Measurements from ENCODE around the gene RFX4.

Gene RFX4

DNA sequence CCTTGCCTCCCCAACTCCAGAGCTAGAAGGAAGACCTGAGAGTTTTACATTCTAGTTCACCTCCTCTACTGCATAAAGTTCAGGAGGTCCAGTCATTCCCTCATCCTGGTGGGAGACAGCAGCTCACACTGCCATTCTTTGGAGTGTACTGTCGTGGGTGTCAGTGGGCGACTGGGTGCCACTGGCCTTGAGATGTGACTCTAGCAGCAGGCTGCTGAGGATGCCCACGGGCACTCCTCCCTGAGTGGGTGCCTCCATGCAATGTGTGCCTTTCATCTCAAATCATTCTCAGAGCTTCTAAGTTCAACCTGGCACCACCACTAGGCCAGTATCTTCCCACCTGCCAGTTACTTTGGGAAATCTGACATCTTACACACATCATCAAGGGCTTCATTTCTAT lies 12.5 kb downstream of the RFX4 start:
- TF ChIP-seq, protein P1, sequence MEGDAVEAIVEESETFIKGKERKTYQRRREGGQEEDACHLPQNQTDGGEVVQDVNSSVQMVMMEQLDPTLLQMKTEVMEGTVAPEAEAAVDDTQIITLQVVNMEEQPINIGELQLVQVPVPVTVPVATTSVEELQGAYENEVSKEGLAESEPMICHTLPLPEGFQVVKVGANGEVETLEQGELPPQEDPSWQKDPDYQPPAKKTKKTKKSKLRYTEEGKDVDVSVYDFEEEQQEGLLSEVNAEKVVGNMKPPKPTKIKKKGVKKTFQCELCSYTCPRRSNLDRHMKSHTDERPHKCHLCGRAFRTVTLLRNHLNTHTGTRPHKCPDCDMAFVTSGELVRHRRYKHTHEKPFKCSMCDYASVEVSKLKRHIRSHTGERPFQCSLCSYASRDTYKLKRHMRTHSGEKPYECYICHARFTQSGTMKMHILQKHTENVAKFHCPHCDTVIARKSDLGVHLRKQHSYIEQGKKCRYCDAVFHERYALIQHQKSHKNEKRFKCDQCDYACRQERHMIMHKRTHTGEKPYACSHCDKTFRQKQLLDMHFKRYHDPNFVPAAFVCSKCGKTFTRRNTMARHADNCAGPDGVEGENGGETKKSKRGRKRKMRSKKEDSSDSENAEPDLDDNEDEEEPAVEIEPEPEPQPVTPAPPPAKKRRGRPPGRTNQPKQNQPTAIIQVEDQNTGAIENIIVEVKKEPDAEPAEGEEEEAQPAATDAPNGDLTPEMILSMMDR (conservative IDR thresholded peaks at IDR 0.05; ENCODE audit: low read depth, low read length): no peak
- Histone ChIP-seq H3K27me3 (ENCODE audit: insufficient read depth, low read depth) (no peaks in the 10 kb centered on the region), H3K4me1 (ENCODE audit: low read depth, poor library complexity, severe bottlenecking) (no peaks in the 10 kb centered on the region), H4K20me1 (ENCODE audit: insufficient read depth) (no peaks in the 10 kb centered on the region), H2AFZ (ENCODE audit: low read depth) (no peak overlapping the region), H3K4me2 (no peak overlapping the region), H3K9ac (no peak overlapping the region), H3K4me3 (IDR thresholded peaks at IDR 0.05; ENCODE audit: insufficient read depth, low read depth, low read length) (no peak overlapping the region), H3K79me2 (ENCODE audit: insufficient read depth, low read depth) (no peaks in the 10 kb centered on the region), H3K36me3 (ENCODE audit: insufficient read depth) (no peaks in the 10 kb centered on the region), H3K27ac (no peak overlapping the region)

DNA sequence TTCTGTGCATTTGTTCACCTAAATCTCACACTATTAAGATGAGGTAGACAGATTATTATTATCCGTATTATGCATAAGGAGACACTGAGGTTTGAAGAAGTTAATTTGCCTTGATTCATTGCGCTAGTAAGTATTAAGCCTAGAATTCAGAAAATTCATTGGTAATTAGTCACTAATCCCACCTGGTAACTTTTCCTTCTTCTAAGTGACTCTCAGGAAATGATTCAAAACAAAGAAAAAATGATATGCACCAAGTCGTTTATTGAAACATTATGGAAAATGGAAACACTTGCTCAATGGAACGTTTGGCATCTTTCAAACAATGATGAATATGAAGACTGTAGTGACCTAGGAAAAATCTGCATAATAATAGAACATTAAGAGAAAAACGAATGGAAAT lies 15.2 kb downstream of the RFX4 start:
- TF ChIP-seq, protein P1 (conservative IDR thresholded peaks at IDR 0.05; ENCODE audit: low read depth, low read length): no peak
- Histone ChIP-seq H2AFZ (ENCODE audit: low read depth) (no peak overlapping the region), H3K27ac (no peak overlapping the region), H3K9ac (no peak overlapping the region), H3K4me1 (ENCODE audit: low read depth, poor library complexity, severe bottlenecking) (no peaks in the 10 kb centered on the region), H3K4me3 (IDR thresholded peaks at IDR 0.05; ENCODE audit: insufficient read depth, low read depth, low read length) (no peak overlapping the region), H3K27me3 (ENCODE audit: insufficient read depth, low read depth) (no peaks in the 10 kb centered on the region), H3K36me3 (ENCODE audit: insufficient read depth) (no peaks in the 10 kb centered on the region), H3K4me2 (no peak overlapping the region), H4K20me1 (ENCODE audit: insufficient read depth) (no peaks in the 10 kb centered on the region), H3K79me2 (ENCODE audit: insufficient read depth, low read depth) (no peaks in the 10 kb centered on the region)

DNA sequence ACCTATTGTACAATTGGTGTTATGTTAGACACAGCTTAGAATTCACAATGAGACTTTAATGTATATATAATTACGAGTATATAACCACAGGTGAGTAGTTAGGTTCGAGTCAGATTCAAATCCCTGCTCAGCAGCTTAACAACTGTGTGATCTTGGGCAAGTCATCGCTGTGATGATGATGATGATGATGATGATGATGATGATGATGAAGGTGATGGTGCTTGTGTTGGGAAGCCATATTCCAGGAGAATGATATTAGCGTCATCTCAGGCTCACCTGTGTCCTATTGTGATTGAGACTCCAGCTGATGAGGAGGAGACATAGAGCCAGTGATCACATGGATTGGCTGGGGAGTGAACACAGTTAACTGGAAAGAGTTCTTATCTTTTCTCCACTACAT lies 16.5 kb downstream of the RFX4 start:
- no peaks in the 10 kb centered on the region for H3K79me2 ChIP-seq (ENCODE audit: insufficient read depth, low read depth)
- no peaks in the 10 kb centered on the region for H3K4me1 ChIP-seq (ENCODE audit: low read depth, poor library complexity, severe bottlenecking)
- H3K27ac ChIP-seq: no peak overlapping the region
- H2AFZ ChIP-seq (ENCODE audit: low read depth): no peak overlapping the region
- H4K20me1 ChIP-seq (ENCODE audit: insufficient read depth): no peaks in the 10 kb centered on the region
- TF ChIP-seq, protein P1 (conservative IDR thresholded peaks at IDR 0.05; ENCODE audit: low read depth, low read length): no peak
- H3K27me3 ChIP-seq (ENCODE audit: insufficient read depth, low read depth): no peaks in the 10 kb centered on the region
- H3K4me2 ChIP-seq: no peak overlapping the region
- H3K36me3 ChIP-seq (ENCODE audit: insufficient read depth): no peaks in the 10 kb centered on the region
- no peak overlapping the region for H3K4me3 ChIP-seq (IDR thresholded peaks at IDR 0.05; ENCODE audit: insufficient read depth, low read depth, low read length)
- H3K9ac ChIP-seq: no peak overlapping the region

DNA sequence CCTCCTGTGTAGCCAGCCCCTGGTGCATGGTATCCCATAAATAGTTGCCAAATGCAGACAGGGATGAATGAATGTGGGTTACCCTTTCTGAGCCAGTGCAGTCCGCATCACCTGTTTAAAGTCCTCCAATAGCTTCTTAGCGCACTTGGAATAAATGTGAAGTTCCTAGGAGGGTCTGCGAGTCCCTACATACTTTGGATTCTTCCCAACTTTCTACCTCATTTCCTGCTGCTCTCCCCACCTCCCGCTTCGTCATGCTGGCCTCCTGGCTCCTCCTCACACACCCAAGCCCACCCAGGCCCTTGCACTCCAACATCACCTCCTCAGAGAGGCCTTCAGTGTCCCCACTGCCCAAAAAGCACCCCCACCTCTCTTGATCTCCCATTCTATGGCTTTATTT lies 17.7 kb downstream of the RFX4 start:
- Histone ChIP-seq H3K4me2 (no peak overlapping the region), H3K4me3 (IDR thresholded peaks at IDR 0.05; ENCODE audit: insufficient read depth, low read depth, low read length) (no peak overlapping the region), H3K4me1 (ENCODE audit: low read depth, poor library complexity, severe bottlenecking) (no peaks in the 10 kb centered on the region), H3K27me3 (ENCODE audit: insufficient read depth, low read depth) (no peaks in the 10 kb centered on the region), H2AFZ (ENCODE audit: low read depth) (no peak overlapping the region), H3K79me2 (ENCODE audit: insufficient read depth, low read depth) (no peaks in the 10 kb centered on the region), H3K36me3 (ENCODE audit: insufficient read depth) (no peaks in the 10 kb centered on the region), H4K20me1 (ENCODE audit: insufficient read depth) (no peaks in the 10 kb centered on the region), H3K9ac (no peak overlapping the region), H3K27ac (no peak overlapping the region)
- TF ChIP-seq, protein P1 (conservative IDR thresholded peaks at IDR 0.05; ENCODE audit: low read depth, low read length): no peak

DNA sequence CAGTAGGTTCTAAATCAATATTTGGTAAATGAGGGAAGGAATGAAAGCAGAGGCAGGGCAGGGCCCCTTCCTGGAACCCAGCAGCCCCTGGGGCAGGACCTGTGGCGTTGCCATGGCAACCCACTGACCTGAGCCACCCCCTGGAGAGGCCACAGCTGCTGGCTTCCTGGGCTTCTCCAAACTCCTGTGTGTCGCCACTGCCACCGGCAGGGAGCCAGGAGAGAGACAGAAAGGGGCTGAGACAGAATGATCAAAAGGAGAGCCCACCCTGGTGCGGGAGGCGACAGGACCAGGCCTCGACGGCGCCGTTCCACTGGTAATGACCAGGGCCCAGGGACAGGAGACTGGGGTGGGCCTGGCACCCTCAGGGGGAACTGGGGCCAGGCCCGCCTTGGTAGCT lies 18.2 kb downstream of the RFX4 start:
- H3K4me2 ChIP-seq: no peak overlapping the region
- H3K79me2 ChIP-seq (ENCODE audit: insufficient read depth, low read depth): no peaks in the 10 kb centered on the region
- no peak overlapping the region for H3K9ac ChIP-seq
- no peak overlapping the region for H3K27ac ChIP-seq
- H3K4me1 ChIP-seq (ENCODE audit: low read depth, poor library complexity, severe bottlenecking): no peaks in the 10 kb centered on the region
- H3K36me3 ChIP-seq (ENCODE audit: insufficient read depth): no peaks in the 10 kb centered on the region
- no peak overlapping the region for H3K4me3 ChIP-seq (IDR thresholded peaks at IDR 0.05; ENCODE audit: insufficient read depth, low read depth, low read length)
- no peaks in the 10 kb centered on the region for H3K27me3 ChIP-seq (ENCODE audit: insufficient read depth, low read depth)
- H2AFZ ChIP-seq (ENCODE audit: low read depth): no peak overlapping the region
- TF ChIP-seq, protein P1 (conservative IDR thresholded peaks at IDR 0.05; ENCODE audit: low read depth, low read length): no peak
- no peaks in the 10 kb centered on the region for H4K20me1 ChIP-seq (ENCODE audit: insufficient read depth)

Data from KMS-11 (cell line).